ENCODE results near the gene RC3H2.
A peak's percentile ranks its signal among the peaks of the same experiment; 100 is the strongest.
"Not testable (repeated sequence)": the region's sequence is repeated elsewhere in the genome, so short reads cannot be mapped to it uniquely, and the experiment has no call there.

The RC3H2 gene

GRCh38 chr9:122846371-122846940 lies 58.7 kb downstream of the RC3H2 start:
- no peak for DNase-seq (ENCODE audit: low read depth in 2 of 2)

DNA sequence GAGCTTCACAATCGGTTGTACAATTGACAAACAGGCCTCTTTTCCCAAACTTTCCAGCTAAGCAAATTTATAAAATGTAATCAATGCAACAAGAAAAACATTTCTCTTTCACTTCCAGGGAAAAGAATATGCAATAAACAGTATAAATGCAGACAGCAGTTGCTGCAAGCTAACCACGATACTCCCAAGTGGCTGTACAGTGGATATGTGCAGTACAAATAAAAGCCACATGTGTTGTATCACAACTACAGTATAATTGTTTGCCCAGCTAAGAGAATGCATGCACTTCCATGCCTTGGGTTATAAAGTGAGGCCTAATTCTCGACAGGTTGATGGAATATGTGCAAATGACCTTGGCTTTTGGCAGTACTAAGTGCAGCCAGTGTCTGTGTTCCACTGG lies 60.0 kb downstream of the RC3H2 start:
- DNase-seq (ENCODE audit: low read depth in 2 of 2) = no peak

GRCh38 chr9:122844137-122844536 lies 61.0 kb downstream of the RC3H2 start:
- DNase-seq (ENCODE audit: low read depth in 2 of 2) = no peak

DNA sequence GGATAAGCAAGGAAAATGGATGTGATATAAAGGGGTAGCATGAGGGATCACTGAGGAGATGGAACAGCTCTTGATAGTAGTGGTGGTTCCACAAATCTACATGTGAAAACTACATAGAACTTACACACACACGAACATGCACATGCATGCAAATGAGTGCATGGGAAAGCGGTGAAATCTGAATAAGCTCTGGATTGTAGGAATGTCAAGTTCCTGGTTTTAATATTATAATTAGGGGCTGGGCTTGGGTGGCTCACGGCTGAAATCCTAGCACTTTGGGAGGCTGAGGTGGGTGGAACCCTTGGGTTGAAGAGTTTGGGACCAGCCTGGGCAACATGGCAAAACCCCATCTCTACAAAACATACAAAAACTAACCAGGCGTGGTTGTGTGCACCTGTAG lies 63.7 kb downstream of the RC3H2 start:
- no peak for DNase-seq (ENCODE audit: low read depth in 2 of 2)

GRCh38 chr9:122838441-122838840 lies 66.7 kb downstream of the RC3H2 start:
- DNase-seq (ENCODE audit: low read depth in 2 of 2) = not testable (repeated sequence)

DNA sequence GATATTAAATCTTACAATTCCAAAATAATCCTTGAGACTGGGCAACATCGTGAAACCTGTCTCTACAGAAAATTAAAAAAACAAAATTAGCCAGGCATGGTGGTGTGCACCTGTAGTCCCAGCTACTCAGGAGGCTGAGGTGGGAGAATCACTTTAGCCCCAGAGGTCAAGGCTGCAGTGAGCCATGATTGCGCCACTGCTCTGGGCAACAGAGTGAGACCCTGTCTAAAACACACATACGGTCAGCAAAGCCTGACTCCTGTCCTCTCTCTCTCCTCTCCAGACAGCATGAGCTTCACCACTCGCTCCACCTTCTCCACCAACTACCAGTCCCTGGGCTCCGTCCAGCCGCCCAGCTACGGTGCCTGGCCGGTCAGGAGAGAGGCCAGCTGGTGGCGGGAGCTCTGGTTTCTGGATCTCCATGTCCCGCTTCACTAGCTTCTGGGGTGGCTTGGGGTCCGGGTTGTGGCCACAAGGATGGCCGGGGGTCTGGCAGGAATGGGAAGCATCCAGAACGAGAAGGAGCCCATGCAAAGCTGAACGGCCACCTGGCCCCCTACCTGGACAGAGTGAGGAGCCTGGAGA lies 67.8 kb downstream of the RC3H2 start:
- no peak for DNase-seq (ENCODE audit: low read depth in 2 of 2)

GRCh38 chr9:122835313-122835731 lies 69.8 kb downstream of the RC3H2 start:
- DNase-seq (ENCODE audit: low read depth in 2 of 2) = no peak

- no peak for DNase-seq (ENCODE audit: low read depth in 2 of 2)
These were observed 73.0 kb downstream of the RC3H2 start for GRCh38 chr9:122832194-122832593.

DNA sequence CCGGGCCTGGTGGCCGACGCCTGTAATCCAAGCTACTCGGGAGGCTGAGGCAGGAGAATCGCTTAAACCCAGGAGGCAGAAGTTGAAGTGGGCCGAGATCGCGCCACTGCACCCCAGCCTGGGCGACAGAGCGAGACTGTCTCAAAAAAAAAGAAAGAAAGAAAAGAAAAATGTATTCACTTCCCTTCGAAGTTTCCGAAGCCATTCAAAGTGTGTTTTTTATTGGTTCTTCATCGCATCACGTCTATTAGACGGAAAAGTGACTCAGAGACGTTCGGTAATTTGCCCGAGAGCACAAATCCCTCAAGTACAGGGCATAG lies 76.2 kb downstream of the RC3H2 start:
- DNase-seq (ENCODE audit: low read depth in 2 of 2) = not testable (repeated sequence)

- DNase-seq (ENCODE audit: low read depth in 2 of 2) = no peak
These were observed 77.4 kb downstream of the RC3H2 start for GRCh38 chr9:122827761-122828093.

- DNase-seq (ENCODE audit: low read depth in 2 of 2) = no peak
These were observed 82.2 kb downstream of the RC3H2 start for GRCh38 chr9:122822938-122823337.

GRCh38 chr9:122822056-122822455 lies 83.1 kb downstream of the RC3H2 start:
- DNase-seq (ENCODE audit: low read depth in 2 of 2) = no peak

DNA sequence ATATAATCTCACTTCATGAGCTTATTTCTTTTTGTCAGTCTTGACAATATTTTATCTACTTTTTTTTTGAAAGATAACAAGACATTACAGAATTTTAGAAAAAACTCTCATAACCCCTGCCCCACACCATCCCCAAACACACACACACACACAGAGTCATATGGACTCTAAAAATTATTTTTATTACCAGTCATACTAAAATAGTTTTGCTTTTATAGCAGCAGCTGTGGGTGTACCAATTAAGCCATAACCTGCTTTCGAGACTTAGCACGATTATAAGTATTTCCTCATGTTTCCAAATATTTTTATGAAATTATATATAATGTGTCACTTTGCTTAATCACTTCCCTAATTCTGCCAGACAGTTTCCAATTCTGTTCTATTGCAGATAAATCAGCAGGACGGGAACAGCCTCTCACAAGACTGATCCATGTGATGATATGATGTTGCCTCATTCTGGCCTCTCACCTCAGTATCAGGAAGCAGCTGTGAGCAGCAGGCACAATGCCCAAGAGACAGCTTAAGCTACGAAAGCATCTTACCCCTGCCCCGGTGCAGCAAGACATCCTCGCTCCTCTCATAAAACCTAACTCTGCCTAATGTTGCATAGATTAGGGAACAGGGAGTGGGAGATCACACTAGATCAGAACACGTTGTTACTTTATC lies 83.7 kb downstream of the RC3H2 start:
- DNase-seq (ENCODE audit: low read depth in 2 of 2) = no peak

DNA sequence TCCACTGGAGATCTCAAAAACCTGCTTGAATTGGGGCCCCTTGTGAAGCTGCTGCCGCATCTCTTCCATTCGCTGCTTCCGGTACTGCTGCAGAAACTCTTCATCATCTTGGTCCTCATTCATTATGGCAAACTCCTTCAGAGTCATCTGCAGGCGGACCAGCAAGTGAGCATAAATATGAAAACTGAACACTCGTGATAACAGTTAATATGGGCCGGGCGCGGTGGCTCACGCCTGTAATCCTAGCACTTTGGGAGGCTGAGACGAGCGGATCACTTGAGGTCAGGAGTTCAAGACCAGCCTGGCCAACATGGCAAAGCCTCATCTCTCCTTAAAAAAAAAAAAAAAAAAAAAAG lies 84.7 kb downstream of the RC3H2 start:
- DNase-seq (ENCODE audit: low read depth in 2 of 2) = no peak

DNA sequence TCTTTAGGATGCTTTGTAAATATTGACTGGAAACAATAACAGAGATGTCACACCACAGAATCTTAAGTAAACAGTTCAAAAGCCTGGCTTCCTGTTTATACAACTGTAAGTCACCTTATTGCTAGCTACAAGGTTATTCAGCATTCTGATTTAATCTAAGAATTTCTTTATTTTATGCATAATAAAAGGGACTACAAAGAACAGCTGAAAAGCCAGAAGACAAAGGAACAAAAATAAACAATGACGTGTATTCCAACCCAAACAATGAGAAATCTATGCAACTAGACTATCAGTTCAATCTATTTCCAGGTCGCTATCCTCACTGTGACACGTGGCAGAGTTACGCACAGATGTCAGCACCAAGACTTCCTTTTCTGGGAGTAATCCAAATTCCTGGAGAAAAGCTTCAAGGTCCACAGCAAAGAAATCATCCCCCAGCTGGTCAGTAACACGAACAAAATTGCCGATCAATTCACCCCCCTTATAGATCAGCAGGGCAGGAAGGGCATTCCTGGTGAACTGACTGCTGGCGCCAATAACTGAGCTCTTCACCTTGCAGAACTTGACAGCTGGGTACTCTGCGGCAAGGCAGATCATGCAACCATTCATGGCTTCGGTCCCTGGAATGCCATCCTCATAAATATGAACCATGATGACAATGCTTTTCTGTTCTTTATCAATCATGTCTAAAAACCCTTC lies 85.2 kb downstream of the RC3H2 start:
- DNase-seq (ENCODE audit: low read depth in 2 of 2) = no peak

- no peak for DNase-seq (ENCODE audit: low read depth in 2 of 2)
These were observed 85.8 kb downstream of the RC3H2 start for GRCh38 chr9:122819326-122819725.

DNA sequence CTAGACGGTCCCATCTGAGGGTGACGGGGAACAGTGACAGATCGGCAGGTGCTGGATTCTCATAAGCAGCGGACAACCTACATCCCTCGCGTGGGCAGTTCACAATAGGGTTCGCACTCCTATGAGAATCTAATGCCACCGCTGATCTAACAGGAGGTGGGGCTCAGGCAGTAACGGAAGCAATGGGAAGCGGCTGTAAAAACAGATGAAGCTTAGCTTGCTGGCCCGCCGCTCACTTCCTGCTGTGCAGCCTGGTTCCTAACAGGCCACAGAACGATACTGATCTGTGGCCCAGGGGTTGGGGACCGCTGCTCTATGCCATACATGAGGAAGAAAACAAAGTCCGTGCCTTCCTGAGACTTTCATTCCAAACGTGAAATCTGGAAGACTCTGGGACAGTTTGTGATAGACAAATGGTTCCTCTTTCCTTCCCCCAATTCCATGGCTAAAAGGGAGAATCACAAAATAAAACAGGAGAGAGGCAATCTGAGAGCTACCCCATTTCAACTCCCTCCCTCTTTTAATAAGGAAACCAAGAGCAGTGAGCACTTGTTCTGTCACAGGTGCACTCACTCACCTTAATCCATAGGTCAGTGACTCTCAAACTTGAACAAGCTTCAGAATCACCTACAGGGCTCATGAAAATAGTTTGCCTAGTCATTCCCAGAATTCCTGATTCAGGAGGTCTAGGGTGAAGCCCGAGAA lies 88.8 kb downstream of the RC3H2 start:
- peak in 1 of 2 donors; percentile 20 for DNase-seq (ENCODE audit: low read depth in 2 of 2)

DNA sequence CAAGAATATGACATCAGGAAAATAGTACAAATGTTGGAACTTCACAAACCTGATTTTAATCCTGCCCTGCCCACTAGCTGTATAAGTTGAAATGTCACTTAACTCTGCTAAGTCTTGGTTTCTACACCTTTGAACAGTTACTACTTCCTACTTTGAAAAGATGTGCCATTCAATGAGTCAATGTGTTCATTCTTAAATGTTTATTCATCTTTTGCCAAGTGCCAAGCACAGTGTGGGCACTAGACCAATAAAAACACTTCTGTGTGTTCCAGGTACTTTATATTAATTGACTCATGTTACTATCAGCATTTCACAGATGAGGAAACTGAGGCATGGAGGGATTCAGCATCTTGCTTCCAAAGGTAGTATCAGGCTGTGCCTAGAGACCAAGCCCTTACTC lies 89.6 kb downstream of the RC3H2 start:
- no peak for DNase-seq (ENCODE audit: low read depth in 2 of 2)

DNA sequence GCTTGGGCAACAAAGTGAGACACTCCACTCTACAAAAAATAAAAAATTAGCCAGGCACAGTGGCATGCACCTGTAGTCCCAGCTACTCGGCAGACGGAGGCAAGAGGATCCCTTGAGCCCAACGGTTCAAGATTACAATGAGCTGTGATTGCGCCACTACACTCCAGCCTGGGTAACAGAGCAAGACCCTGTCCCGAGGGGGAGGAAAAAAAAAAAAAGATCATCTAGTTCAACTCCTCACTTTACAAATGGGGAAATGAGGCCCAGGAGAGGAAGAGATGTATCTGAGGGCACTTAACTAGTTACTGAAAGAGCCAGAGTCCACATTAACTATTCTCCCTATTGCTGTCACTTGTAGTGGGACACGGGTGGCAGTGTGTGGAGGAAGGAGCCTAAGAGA lies 90.6 kb downstream of the RC3H2 start:
- no peak for DNase-seq (ENCODE audit: low read depth in 2 of 2)

GRCh38 chr9:122812736-122813135 lies 92.4 kb downstream of the RC3H2 start:
- no peak for DNase-seq (ENCODE audit: low read depth in 2 of 2)

GRCh38 chr9:122810306-122810946 lies 94.7 kb downstream of the RC3H2 start:
- peak; percentile 62 to 64 for DNase-seq (ENCODE audit: low read depth in 2 of 2)

DNA sequence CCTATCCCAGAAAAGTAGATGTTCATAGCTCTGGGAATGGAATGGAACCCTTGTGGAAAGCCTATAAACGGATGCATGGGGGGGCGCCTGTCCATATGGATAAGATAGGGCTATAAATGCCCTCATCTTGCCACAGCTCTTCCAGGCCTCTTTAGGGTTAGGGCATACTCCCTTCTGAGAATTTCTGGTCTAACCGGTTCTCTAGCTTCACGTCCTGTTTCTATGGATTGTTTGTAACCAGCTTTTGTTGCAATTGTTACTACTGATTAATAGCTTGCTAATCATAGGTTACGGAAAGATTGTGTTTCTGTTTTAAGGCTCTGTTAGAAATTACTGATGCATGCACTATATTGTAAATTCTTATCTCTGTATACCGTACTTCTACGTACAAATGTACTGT lies 95.9 kb downstream of the RC3H2 start:
- DNase-seq (ENCODE audit: low read depth in 2 of 2) = not testable (repeated sequence)
